ENCODE data around the gene EBF4. TPM values are rescaled to one million over a fixed set of nuclear protein-coding genes. Genes with fewer than 3 reads are reported as not detected.

The EBF4 gene
- polyA plus RNA-seq, 1 donor from 2014 or later = 13.2 TPM

DNA sequence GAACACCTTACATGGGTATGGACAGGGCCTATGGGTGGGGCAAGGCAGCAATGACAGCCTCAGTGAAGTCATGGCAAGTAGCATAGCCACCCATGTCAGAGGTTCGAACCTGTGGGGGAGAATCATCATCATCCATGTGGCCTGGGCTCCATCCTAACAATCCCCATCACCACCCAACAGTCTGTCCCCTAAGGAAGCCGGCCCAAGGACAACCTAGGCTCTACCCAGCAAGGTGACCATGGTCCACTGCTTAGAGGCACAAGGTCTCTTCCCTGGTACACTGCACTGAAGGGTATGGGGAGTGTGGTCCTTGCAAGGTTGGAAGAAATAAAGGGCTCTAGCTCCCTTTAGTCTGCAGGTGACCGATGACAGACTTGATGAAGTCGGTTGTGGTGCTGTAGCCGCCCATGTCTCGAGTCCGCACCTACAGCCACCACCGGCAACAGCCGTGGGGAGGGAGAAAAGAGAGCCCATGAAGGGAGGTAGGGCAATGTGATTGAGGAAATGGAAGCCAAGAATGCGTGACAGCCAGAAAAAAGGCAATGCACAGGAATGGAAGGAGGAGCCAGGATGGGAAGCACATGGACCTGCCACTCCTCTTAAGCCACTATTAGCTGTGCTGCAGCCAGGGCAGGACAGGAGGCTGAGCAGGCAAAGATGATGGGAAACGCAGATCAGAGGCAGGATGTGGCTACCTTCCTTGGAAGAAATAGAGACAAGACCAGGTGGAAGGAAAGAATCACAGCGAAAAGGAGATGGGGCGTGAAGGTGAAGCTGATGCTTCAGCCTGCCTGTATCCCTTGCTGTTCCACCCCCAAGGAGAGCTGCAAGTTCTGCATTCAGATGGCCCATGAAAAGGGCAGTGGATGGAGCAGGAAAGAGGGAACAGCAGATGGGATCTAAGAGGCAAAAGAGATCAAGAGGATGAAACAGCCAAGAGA, 33.9 kb upstream of the EBF4 start:
- Histone ChIP-seq H3K9me2 (ENCODE audit: insufficient read depth, low read length) (no peaks in the 10 kb centered on the region), H3K79me2 (replicated peaks; ENCODE audit: insufficient read depth, low read length) (peaks cover 15% of the 10 kb centered on the region), H3K4me2 (ENCODE audit: low read length) (no peak overlapping the region), H4K20me1 (ENCODE audit: insufficient read depth) (peaks cover 5% of the 10 kb centered on the region), H3K9ac (ENCODE audit: low read length) (no peak overlapping the region), H3K9me3 (ENCODE audit: low read length) (no peaks in the 10 kb centered on the region), H3F3A (ENCODE audit: insufficient read depth, low read length, poor library complexity, severe bottlenecking) (no peaks in the 10 kb centered on the region), H2AFZ (ENCODE audit: low read depth, low read length) (no peak overlapping the region), H3K27me3 (ENCODE audit: insufficient read depth, low read depth, low read length) (no peaks in the 10 kb centered on the region), H3K27ac (ENCODE audit: low read length) (no peak overlapping the region), H3K36me3 (ENCODE audit: insufficient read depth, low read length) (peaks cover 6% of the 10 kb centered on the region), H3K4me3 (ENCODE audit: low read length) (no peak overlapping the region)
- TF ChIP-seq POLR2AphosphoS5 (IDR thresholded peaks at IDR 0.05) (peak; percentile 10), TAF1 (IDR thresholded peaks at IDR 0.05; ENCODE audit: low read depth) (no peak), EP300 (conservative IDR thresholded peaks at IDR 0.05; ENCODE audit: poor library complexity, severe bottlenecking) (no peak)
- TF ChIP-seq, protein P1, sequence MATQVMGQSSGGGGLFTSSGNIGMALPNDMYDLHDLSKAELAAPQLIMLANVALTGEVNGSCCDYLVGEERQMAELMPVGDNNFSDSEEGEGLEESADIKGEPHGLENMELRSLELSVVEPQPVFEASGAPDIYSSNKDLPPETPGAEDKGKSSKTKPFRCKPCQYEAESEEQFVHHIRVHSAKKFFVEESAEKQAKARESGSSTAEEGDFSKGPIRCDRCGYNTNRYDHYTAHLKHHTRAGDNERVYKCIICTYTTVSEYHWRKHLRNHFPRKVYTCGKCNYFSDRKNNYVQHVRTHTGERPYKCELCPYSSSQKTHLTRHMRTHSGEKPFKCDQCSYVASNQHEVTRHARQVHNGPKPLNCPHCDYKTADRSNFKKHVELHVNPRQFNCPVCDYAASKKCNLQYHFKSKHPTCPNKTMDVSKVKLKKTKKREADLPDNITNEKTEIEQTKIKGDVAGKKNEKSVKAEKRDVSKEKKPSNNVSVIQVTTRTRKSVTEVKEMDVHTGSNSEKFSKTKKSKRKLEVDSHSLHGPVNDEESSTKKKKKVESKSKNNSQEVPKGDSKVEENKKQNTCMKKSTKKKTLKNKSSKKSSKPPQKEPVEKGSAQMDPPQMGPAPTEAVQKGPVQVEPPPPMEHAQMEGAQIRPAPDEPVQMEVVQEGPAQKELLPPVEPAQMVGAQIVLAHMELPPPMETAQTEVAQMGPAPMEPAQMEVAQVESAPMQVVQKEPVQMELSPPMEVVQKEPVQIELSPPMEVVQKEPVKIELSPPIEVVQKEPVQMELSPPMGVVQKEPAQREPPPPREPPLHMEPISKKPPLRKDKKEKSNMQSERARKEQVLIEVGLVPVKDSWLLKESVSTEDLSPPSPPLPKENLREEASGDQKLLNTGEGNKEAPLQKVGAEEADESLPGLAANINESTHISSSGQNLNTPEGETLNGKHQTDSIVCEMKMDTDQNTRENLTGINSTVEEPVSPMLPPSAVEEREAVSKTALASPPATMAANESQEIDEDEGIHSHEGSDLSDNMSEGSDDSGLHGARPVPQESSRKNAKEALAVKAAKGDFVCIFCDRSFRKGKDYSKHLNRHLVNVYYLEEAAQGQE (IDR thresholded peaks at IDR 0.05; ENCODE audit: borderline replicate concordance) = no peak

- H4K20me1 ChIP-seq (ENCODE audit: insufficient read depth) = peaks cover 1% of the 10 kb centered on the region
Measured at GRCh38 chr20:2659547-2659946, 33.0 kb upstream of the EBF4 start.

DNA sequence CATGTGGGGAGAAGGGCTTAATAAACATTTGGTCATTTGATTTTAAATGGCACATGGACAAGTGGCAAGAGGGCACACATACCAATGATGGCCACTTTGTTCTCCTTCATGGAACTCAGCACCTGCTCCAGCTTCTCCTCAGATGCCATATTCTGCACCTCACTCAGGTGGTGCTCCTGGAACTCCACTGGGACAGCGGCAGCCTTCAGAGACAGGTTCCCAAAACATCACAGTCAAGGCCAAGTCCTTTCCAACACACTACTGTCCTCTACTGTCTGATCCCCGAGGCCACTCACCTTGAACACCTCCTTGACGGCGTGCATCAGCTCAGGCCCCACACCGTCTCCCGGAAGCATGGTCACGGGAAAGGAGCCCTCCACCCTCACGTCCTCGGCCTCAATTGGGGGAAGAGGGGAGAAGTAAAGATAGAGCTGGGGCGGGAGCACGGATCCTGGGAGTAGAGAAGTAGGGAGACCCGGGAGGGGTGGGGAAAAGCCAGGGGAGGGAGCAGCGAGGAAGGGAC, 29.2 kb upstream of the EBF4 start:
- H4K20me1 ChIP-seq (ENCODE audit: insufficient read depth) = no peaks in the 10 kb centered on the region
- H3K79me2 ChIP-seq (replicated peaks; ENCODE audit: insufficient read depth, low read length) = peaks cover 7% of the 10 kb centered on the region
- H3K4me3 ChIP-seq (ENCODE audit: low read length) = peak overlapping the region; percentile 82
- H3K9me3 ChIP-seq (ENCODE audit: low read length) = no peaks in the 10 kb centered on the region
- H3K27ac ChIP-seq (ENCODE audit: low read length) = peak overlapping the region; percentile 94
- peaks cover 5% of the 10 kb centered on the region for H3F3A ChIP-seq (ENCODE audit: insufficient read depth, low read length, poor library complexity, severe bottlenecking)
- TF ChIP-seq EZH2 (IDR thresholded peaks at IDR 0.05; ENCODE audit: borderline replicate concordance, insufficient read depth, low read length, poor library complexity, severe bottlenecking) = no peak
- TF ChIP-seq, protein P1 (IDR thresholded peaks at IDR 0.05; ENCODE audit: borderline replicate concordance) = no peak
- no peak for TF ChIP-seq RAD21 (conservative IDR thresholded peaks at IDR 0.05)
- peak overlapping the region; percentile 98 for H3K4me2 ChIP-seq (ENCODE audit: low read length)
- no peaks in the 10 kb centered on the region for H3K9me2 ChIP-seq (ENCODE audit: insufficient read depth, low read length)
- H3K9ac ChIP-seq (ENCODE audit: low read length) = peak overlapping the region; percentile 81
- no peaks in the 10 kb centered on the region for H3K36me3 ChIP-seq (ENCODE audit: insufficient read depth, low read length)
- peaks cover 6% of the 10 kb centered on the region for H3K27me3 ChIP-seq (ENCODE audit: insufficient read depth, low read depth, low read length)
- H2AFZ ChIP-seq (ENCODE audit: low read depth, low read length) = peak overlapping the region; percentile 30

More at GRCh38 chr20:2659547-2659946, 33.0 kb upstream of the EBF4 start:
- Histone ChIP-seq H3K27me3 (ENCODE audit: insufficient read depth, low read depth, low read length) (no peaks in the 10 kb centered on the region), H3K9ac (ENCODE audit: low read length) (no peak overlapping the region), H2AFZ (ENCODE audit: low read depth, low read length) (no peak overlapping the region), H3K9me3 (ENCODE audit: low read length) (no peaks in the 10 kb centered on the region), H3K9me2 (ENCODE audit: insufficient read depth, low read length) (no peaks in the 10 kb centered on the region), H3K36me3 (ENCODE audit: insufficient read depth, low read length) (peaks cover 6% of the 10 kb centered on the region), H3K4me3 (ENCODE audit: low read length) (no peak overlapping the region), H3K79me2 (replicated peaks; ENCODE audit: insufficient read depth, low read length) (peaks cover 9% of the 10 kb centered on the region), H3K4me2 (ENCODE audit: low read length) (no peak overlapping the region), H3F3A (ENCODE audit: insufficient read depth, low read length, poor library complexity, severe bottlenecking) (peaks cover 3% of the 10 kb centered on the region), H3K27ac (ENCODE audit: low read length) (no peak overlapping the region)
- no peak for TF ChIP-seq TAF1 (IDR thresholded peaks at IDR 0.05; ENCODE audit: low read depth)
- TF ChIP-seq MXI1 (conservative IDR thresholded peaks at IDR 0.05; ENCODE audit: poor library complexity, severe bottlenecking) = no peak

Data from neural cell (in vitro differentiated cells).